Ramos (cell line): ENCODE measurements around the gene PMVK.
"Not testable (repeated sequence)": the region's sequence is repeated elsewhere in the genome, so short reads cannot be mapped to it uniquely, and the experiment has no call there.

Source experiments
- in situ Hi-C: fragments of 300-500 bp; cut with MboI; formaldehyde crosslinking; loops from one replicate; pipeline ENCODE4 v1.14.3; 2022; ENCODE audit warnings: low sequenced_read_pairs; ENCODE audit not compliant: unreplicated experiment

The PMVK gene

GRCh38 chr1:154936555-154937084 is at the start of gene PMVK:
Gene PMVK, minus strand, starts transcription at chr1:154936719. Its CDS starts 34 bp downstream, at chr1:154936685.
- in situ Hi-C loops: no loop called here

- in situ Hi-C loops: no loop called here
Observed at GRCh38 chr1:154983776-154984466, 47.4 kb upstream of the PMVK start.

- in situ Hi-C loops: no loop called here
Observed at GRCh38 chr1:154982897-154983648, 46.6 kb upstream of the PMVK start, which contains the start of gene FLAD1. Gene FLAD1, plus strand, starts transcription at chr1:154983344. Its CDS starts 351 bp downstream, at chr1:154983695.

GRCh38 chr1:154982341-154982740 is 45.8 kb upstream of the PMVK start:
- in situ Hi-C loops: no loop called here

- in situ Hi-C loops: no loop called here
Observed at GRCh38 chr1:154978360-154978759, 41.8 kb upstream of the PMVK start.

- in situ Hi-C loops: not testable (repeated sequence)
Observed at GRCh38 chr1:154977762-154978161, 41.2 kb upstream of the PMVK start.

- in situ Hi-C loops: no loop called here
Observed at GRCh38 chr1:154975409-154976059, 39.0 kb upstream of the PMVK start.

- in situ Hi-C loops: no loop called here
Observed at GRCh38 chr1:154974808-154975408, 38.4 kb upstream of the PMVK start.

GRCh38 chr1:154974102-154974807 is 37.7 kb upstream of the PMVK start, which contains the start of gene CKS1B:
Gene CKS1B, plus strand, starts transcription at chr1:154974681. Its CDS starts 65 bp downstream, at chr1:154974746.
- in situ Hi-C loops: no loop called here

- in situ Hi-C loops: no loop called here
Observed at GRCh38 chr1:154973344-154974101, 37.0 kb upstream of the PMVK start.

- in situ Hi-C loops: no loop called here
Observed at GRCh38 chr1:154972517-154973343, 36.2 kb upstream of the PMVK start.

- in situ Hi-C loops: no loop called here
Observed at GRCh38 chr1:154972213-154972516, 35.6 kb upstream of the PMVK start.

- in situ Hi-C loops: no loop called here
Observed at GRCh38 chr1:154971341-154971998, 35.0 kb upstream of the PMVK start.

GRCh38 chr1:154970631-154971340 is 34.3 kb upstream of the PMVK start, which contains the start of gene SHC1:
Gene SHC1, minus strand, starts transcription at chr1:154970747. Its CDS starts 221 bp downstream, at chr1:154970526.
- in situ Hi-C loops: no loop called here

- in situ Hi-C loops: no loop called here
Observed at GRCh38 chr1:154969860-154970452, 33.4 kb upstream of the PMVK start.

GRCh38 chr1:154969246-154969645 is 32.7 kb upstream of the PMVK start:
- in situ Hi-C loops: no loop called here

- in situ Hi-C loops: no loop called here
Observed at GRCh38 chr1:154968731-154969130, 32.2 kb upstream of the PMVK start.
